B cell (primary cell): ENCODE results near the gene LAIR2. TPM values are rescaled to one million over a fixed set of nuclear protein-coding genes. Genes with fewer than 3 reads are reported as not detected.
"Not testable (repeated sequence)": the region's sequence is repeated elsewhere in the genome, so short reads cannot be mapped to it uniquely, and the experiment has no call there.

Source experiments
- ATAC-seq: fragments of 200-7000 bp; cut with Tn5 transposase; one replicate; pipeline ENCODE4 v1.10.0; 2021; ENCODE audit warnings: low read depth, mild to moderate bottlenecking, moderate number of reproducible peaks, moderate library complexity
- CTCF ChIA-PET: fragments of 350-600 bp; sonication (Branson Sonifier 250); formaldehyde crosslinking; loops from one replicate; lab custom pipeline; 2021; ENCODE audit warnings: antibody characterized with exemption, inconsistent platforms; lab: Charles Lee
- POLR2A ChIA-PET: fragments of 350-600 bp; sonication (Branson Sonifier 250); formaldehyde crosslinking; loops from one replicate; lab custom pipeline; 2021; ENCODE audit warnings: antibody characterized with exemption; lab: Charles Lee
- DNase-seq: peaks from one replicate; pipeline ENCODE4 v3.0.0; 2013
- H2AFZ ChIP-seq: 2 replicates; pipeline ENCODE4 v1.6.1; 2012; ENCODE audit warnings: mild to moderate bottlenecking, low read depth, low read length; ENCODE audit not compliant: insufficient read depth, poor library complexity, severe bottlenecking
- H3K27ac ChIP-seq, 2 donors: 1 replicate in 1 of 2; 2 replicates in 1 of 2; pipeline ENCODE4 v1.5.1; 2012 to 2013; ENCODE audit warnings: low read length in 2 of 2, mild to moderate bottlenecking in 2 of 2, moderate library complexity in 1 of 2
- H3K27me3 ChIP-seq, 4 experiments: fragments of 200-600 bp in 1 of 4; sonication (generic) in 1 of 4; replicated peaks in 1 of 4; 1 replicate in 2 of 4; 2 replicates in 2 of 4; pipeline versions ENCODE4 v1.6.1 to v1.7.0; 2013 to 2016; ENCODE audit warnings: low read length in 3 of 4, mild to moderate bottlenecking in 2 of 4, mixed read lengths in 1 of 4, moderate library complexity in 1 of 4; ENCODE audit not compliant: insufficient read depth in 4 of 4, control insufficient read depth in 3 of 4; ENCODE audit errors: control extremely low read depth in 1 of 4
- H3K36me3 ChIP-seq, 2 experiments: replicated peaks in 1 of 2; 1 replicate in 1 of 2; 2 replicates in 1 of 2; pipeline versions ENCODE4 v1.6.1 to v1.7.1; 2013; ENCODE audit warnings: low read length in 1 of 2; ENCODE audit not compliant: insufficient read depth in 2 of 2, control insufficient read depth in 1 of 2; ENCODE audit errors: control extremely low read depth in 1 of 2, extremely low read depth in 1 of 2
- H3K4me1 ChIP-seq, 2 donors: fragments of 200-600 bp in 1 of 2; sonication (generic) in 1 of 2; 1 replicate in 1 of 2; 2 replicates in 1 of 2; pipeline versions ENCODE4 v1.5.1 to v1.6.1; 2013 to 2017; ENCODE audit warnings: low read length in 2 of 2; ENCODE audit not compliant: control insufficient read depth in 2 of 2, insufficient read depth in 2 of 2
- H3K4me2 ChIP-seq: replicated peaks from 2 replicates; pipeline ENCODE3; 2012; ENCODE audit warnings: mild to moderate bottlenecking, low read depth, low read length; ENCODE audit not compliant: poor library complexity, severe bottlenecking
- H3K4me3 ChIP-seq, 5 experiments: fragments of 200-600 bp in 1 of 5; sonication (generic) in 1 of 5; 1 replicate in 3 of 5; 2 replicates in 2 of 5; pipeline versions ENCODE4 v1.5.1 to v1.7.0; 2011 to 2016; ENCODE audit warnings: low read length in 4 of 5, mild to moderate bottlenecking in 4 of 5, low read depth in 2 of 5, control low read depth in 1 of 5, moderate library complexity in 1 of 5; ENCODE audit not compliant: insufficient read depth in 1 of 5; ENCODE audit errors: control extremely low read depth in 1 of 5, extremely low read depth in 1 of 5
- H3K79me2 ChIP-seq: fragments of 200-600 bp; sonication (generic); one replicate; pipeline ENCODE4 v1.6.0; 2016; ENCODE audit warnings: low read length; ENCODE audit not compliant: control insufficient read depth, insufficient read depth
- H3K9ac ChIP-seq: fragments of 200-600 bp; sonication (generic); 2 replicates; pipeline ENCODE4 v1.6.1; 2017; ENCODE audit warnings: mild to moderate bottlenecking, low read length, moderate library complexity
- H3K9me3 ChIP-seq, 3 donors: one replicate each; pipeline versions ENCODE4 v1.6.1 to v1.7.1; 2013; ENCODE audit warnings: low read length in 2 of 3; ENCODE audit not compliant: control insufficient read depth in 2 of 3, insufficient read depth in 1 of 3; ENCODE audit errors: control extremely low read depth in 1 of 3
- H4K20me1 ChIP-seq: 2 replicates; pipeline ENCODE4 v1.6.0; 2012; ENCODE audit warnings: mild to moderate bottlenecking, low read length; ENCODE audit not compliant: insufficient read depth, control insufficient read depth, poor library complexity, severe bottlenecking
- H3K27ac Mint-ChIP-seq: one replicate; pipeline ENCODE4 v1.8.0; 2021; ENCODE audit warnings: mixed read lengths
- H3K27me3 Mint-ChIP-seq: one replicate; pipeline ENCODE4 v1.8.0; 2021; ENCODE audit warnings: mixed read lengths
- H3K4me1 Mint-ChIP-seq: one replicate; pipeline ENCODE4 v1.8.0; 2021; ENCODE audit warnings: mixed read lengths
- H3K4me3 Mint-ChIP-seq: one replicate; pipeline ENCODE4 v1.8.0; 2021; ENCODE audit warnings: mixed read lengths
- H3K9me3 Mint-ChIP-seq: one replicate; pipeline ENCODE4 v1.8.0; 2022; ENCODE audit warnings: mixed read lengths; ENCODE audit not compliant: insufficient read depth
- CTCF ChIP-seq: fragments of 200-600 bp; IDR thresholded peaks from one replicate; pipeline ENCODE4 v1.8.0; 2022; ENCODE audit warnings: antibody characterized with exemption, mild to moderate bottlenecking
- EZH2 ChIP-seq: IDR thresholded peaks from 2 replicates; pipeline ENCODE4 v1.6.1; 2012; ENCODE audit warnings: borderline replicate concordance, low read depth, mild to moderate bottlenecking, moderate library complexity, low read length; ENCODE audit not compliant: insufficient read depth, poor library complexity, severe bottlenecking
- WGBS: methylation state at CpG from one replicate; pipeline ENCODE4 v1.1.5; 2013; ENCODE audit warnings: missing lambda C conversion rate; ENCODE audit not compliant: insufficient coverage; 5-methylcytosine and 5-hydroxymethylcytosine counted together
- intact Hi-C: fragments of 100-400 bp; cut with micrococcal nuclease; formaldehyde crosslinking; loops from one replicate; pipeline ENCODE4 v1.10.0; 2022
- polyA plus RNA-seq: library from polyadenylated mRNA; depleted of rRNA; stranded (reverse); fragments of >200 nt; gene quantifications from 2 replicates; pipeline ENCODE4 v1.2.3, GENCODE V29; 2012
- total RNA-seq, 2 donors: library from RNA; stranded (reverse); fragments of 120-200 nt in 1 of 2; gene quantifications; 1 replicate in 1 of 2; 2 replicates in 1 of 2; pipeline versions ENCODE4 v1.2.3 to v1.2.4, GENCODE V29; 2013 to 2022

LAIR2 gene
- total and polyA plus RNA-seq, 2 donors (not counting 1 experiment from before 2014, with no cell fraction given): not detected

- H3K9me3 ChIP-seq: no peaks in the 10 kb centered on the region
- peaks cover 42% of the 10 kb centered on the region for H3K27me3 Mint-ChIP-seq
Observed at GRCh38 chr19:54493967-54494585, 8.6 kb upstream of the LAIR2 start.

GRCh38 chr19:54495284-54495683 lies 7.3 kb upstream of the LAIR2 start:
- H3K4me3 ChIP-seq, H3K36me3 ChIP-seq, intact Hi-C loops, H3K4me3 Mint-ChIP-seq, H3K4me1 Mint-ChIP-seq, H3K9me3 Mint-ChIP-seq, H4K20me1 ChIP-seq, H3K79me2 ChIP-seq, DNase-seq, H2AFZ ChIP-seq, H3K4me2 ChIP-seq, ATAC-seq, H3K27ac ChIP-seq, POLR2A ChIA-PET, H3K9ac ChIP-seq, H3K4me1 ChIP-seq, H3K27ac Mint-ChIP-seq, H3K9me3 ChIP-seq: not testable (repeated sequence)
- WGBS: 83% methylated on average over 1 of the region's 5 CpGs
- H3K27me3 Mint-ChIP-seq: peaks cover 42% of the 10 kb centered on the region
- CTCF ChIA-PET: interaction anchor here (0.6 kb wide), 1 partner anchor 187 kb away, joined by 3 read pairs; no protein-coding TSS in a partner anchor
- H3K27me3 ChIP-seq: peaks cover 0 to 12% (median 4%) of the 10 kb centered on the region in 4 experiments

More at GRCh38 chr19:54493967-54494585, 8.6 kb upstream of the LAIR2 start:
- H3K36me3 ChIP-seq: no peaks in the 10 kb centered on the region
- no peaks in the 10 kb centered on the region for H3K79me2 ChIP-seq
- H3K4me3 ChIP-seq: no peak overlapping the region
- H3K27ac Mint-ChIP-seq: no peak overlapping the region
- POLR2A ChIA-PET: no interaction called here
- no peak overlapping the region for H3K4me2 ChIP-seq
- no peak overlapping the region for H3K9ac ChIP-seq
- 80% methylated on average over 6 of the region's 10 CpGs for WGBS
- CTCF ChIA-PET: no interaction called here
- peaks cover 0 to 10% of the 10 kb centered on the region in 2 donors for H3K4me1 ChIP-seq
- intact Hi-C loops: no loop called here
- H3K9me3 Mint-ChIP-seq: no peaks in the 10 kb centered on the region
- ATAC-seq (no peak), DNase-seq (no peak)
- H4K20me1 ChIP-seq: no peaks in the 10 kb centered on the region
- no peak overlapping the region for H2AFZ ChIP-seq
- H3K4me3 Mint-ChIP-seq: no peak overlapping the region
- TF ChIP-seq CTCF: no peak
- TF ChIP-seq EZH2: no peak
- no peak overlapping the region for H3K27ac ChIP-seq
- peaks cover 0 to 16% (median 4%) of the 10 kb centered on the region in 4 experiments for H3K27me3 ChIP-seq
- H3K4me1 Mint-ChIP-seq: peaks cover 10% of the 10 kb centered on the region

GRCh38 chr19:54497747-54498450 lies 4.7 kb upstream of the LAIR2 start:
- H3K4me1 ChIP-seq, H3K4me2 ChIP-seq, H3K4me3 Mint-ChIP-seq, H3K4me1 Mint-ChIP-seq, POLR2A ChIA-PET, H4K20me1 ChIP-seq, DNase-seq, H2AFZ ChIP-seq, H3K27ac ChIP-seq, H3K9me3 ChIP-seq, H3K9ac ChIP-seq, intact Hi-C loops, H3K27ac Mint-ChIP-seq, H3K9me3 Mint-ChIP-seq, CTCF ChIA-PET, H3K36me3 ChIP-seq, H3K79me2 ChIP-seq: not testable (repeated sequence)
- H3K27me3 ChIP-seq: peaks cover 0 to 13% (median 5%) of the 10 kb centered on the region in 4 experiments
- peak; percentile 49 for ATAC-seq
- peaks cover 39% of the 10 kb centered on the region for H3K27me3 Mint-ChIP-seq
- WGBS: no CpG with 5 or more reads among the region's 15 CpGs
- H3K4me3 ChIP-seq: peak overlapping the region in 3 of 5 experiments; percentile 22 to 45 (median 43)
